ENCODE measurements around the gene LYZL6.
"Not testable (repeated sequence)": the region's sequence is repeated elsewhere in the genome, so short reads cannot be mapped to it uniquely, and the experiment has no call there.

LYZL6 gene

GRCh38 chr17:35906926-35907637 is 36.4 kb downstream of the LYZL6 start:
- no peak for DNase-seq (ENCODE audit: low spot score)

DNA sequence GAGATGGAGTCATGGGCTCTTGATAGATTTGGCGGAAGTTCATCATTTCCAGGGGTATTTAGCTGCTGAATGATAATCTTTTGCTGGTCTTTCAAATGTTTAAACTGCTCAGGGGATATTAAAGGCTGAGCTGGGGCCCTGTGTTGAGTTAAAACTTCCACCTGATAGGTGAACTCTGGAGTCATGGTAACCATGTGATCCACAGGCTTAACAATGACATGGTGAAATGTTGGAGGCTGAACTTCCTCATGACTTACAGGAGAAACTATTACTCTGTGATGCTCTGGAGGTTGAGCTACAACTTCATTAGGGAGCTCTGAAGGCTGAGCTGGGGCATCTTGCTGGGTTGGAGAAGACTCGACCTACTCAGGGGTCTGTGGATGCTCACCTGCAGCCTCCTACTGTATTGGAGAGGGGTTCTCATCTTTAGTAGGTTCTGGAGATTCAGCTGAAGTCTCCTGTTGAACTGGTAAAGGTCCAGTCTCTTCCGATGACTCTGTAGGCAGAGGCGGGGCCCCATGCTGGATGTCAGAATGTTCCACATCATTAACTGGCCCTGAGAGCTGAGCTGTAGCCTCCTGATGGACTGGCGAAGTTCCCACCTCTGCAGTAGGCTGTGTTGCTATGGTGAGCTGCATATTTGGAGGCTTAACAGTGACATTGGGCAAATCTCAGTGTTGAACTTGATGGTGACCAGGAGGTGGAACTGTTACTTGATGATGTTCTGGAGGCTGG is 37.2 kb downstream of the LYZL6 start:
- no peak for DNase-seq (ENCODE audit: low spot score)

DNA sequence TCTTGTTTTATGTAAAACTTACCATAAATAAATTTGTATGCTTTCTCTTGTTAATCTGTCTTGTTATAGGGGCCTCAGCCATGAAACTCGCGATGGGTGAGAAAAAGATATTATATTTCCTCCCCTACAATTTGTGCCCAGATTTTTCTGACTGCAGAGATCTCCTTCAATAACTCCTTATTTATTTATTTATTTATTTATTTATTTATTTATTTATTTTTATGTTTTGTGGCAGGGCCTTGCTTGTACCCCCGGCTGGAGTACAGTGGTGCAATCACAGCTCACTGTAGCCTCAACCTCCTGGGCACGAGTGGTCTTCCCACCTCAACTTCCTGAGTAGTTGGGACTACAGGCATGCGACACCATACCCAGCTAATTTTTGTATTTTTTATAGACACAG is 40.1 kb downstream of the LYZL6 start:
- DNase-seq (ENCODE audit: low spot score), result no peak

GRCh38 chr17:35901631-35902175 is 41.8 kb downstream of the LYZL6 start:
- DNase-seq (ENCODE audit: low spot score), result no peak

DNA sequence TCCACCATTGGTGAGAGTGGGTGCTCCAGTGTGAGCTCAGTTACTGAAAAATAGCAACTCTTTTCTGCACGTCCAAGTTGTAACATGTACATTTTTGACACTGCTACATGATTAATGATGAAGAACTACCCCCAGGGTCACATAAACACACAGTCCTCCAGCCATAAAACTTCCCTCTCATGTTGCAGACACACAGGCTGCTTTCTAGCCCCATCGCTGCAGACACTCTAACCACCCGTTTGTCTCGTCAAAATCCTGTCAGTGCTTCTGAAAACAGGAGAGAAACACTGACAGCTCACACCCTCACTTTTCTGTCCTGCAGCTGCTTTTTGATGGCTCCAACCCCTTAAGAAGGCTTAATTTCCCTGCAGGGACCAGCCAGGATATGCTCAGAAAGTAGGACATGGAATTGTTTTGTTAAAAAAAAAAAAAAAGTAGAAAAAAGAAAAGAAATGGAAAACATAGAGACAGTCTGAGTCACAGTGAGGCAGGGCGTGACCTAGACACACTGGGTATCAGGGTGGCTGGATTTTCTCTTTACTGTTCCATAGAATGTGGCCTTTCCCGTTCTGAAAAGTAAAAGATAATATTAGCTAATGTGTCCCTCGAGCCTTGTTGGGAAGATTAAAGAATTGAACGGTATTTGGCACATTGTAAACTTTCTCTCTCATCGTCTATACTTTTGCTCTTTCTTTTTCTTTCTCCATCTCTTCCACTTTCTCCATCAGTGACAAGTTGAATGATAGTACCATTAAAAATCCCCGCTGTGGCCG is 42.6 kb downstream of the LYZL6 start:
- DNase-seq (ENCODE audit: low spot score), result no peak

DNA sequence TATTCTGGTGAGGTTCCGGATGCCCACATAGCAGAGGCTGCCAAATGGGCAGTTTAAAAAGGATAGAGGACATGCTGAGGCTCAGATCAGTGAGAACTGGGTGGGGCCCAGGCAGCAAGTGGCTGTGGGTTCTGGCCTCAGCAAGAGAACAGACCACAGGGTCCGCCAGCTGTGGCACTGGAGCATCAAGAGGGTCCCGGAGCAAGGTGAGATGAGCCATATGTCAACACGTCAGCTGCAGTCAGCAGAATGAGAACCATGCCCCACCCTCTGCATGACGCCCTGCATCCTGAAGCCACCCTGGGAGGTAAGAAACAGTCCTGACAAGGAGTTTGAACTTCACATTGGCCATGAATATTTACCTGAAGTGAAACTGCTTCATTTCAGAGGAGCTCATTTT is 43.2 kb downstream of the LYZL6 start:
- DNase-seq (ENCODE audit: low spot score), result no peak

DNA sequence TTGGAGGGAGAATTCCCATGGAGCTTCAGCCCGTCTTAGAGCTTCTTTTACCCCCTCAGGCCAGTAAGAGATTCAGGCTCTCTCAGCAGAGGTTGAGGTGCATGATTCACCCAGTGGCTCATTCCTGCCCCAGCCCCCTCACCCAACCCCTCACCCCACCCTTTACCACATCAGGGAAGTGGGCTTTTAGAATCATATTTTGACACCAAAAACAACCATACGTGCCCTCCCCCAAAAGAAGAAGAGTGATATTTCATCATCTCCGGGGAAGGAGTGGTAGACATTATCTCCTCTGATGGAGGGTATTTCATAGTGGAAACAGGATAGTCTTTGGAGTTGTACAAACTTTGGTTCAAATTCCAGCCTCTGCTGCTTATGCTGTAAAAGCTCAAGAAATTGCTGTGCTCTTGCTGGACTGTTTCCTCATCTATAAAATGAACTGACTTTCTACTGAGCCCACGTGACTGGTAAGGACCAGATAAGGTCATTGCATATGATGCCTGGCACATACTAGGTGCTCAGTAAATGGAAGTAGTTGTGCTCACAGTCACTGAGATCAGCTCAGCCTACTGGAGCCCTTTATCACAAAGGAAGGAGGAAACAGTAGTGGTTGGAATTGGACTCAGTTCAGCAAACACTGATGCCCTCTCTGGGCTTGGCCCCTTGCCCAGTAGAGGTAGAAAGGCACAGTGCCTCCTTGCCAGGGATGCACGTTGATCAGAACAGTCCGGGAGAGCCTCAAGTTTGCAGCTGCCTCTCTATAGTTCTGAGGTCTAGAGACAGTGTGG is 45.0 kb downstream of the LYZL6 start:
- no peak for DNase-seq (ENCODE audit: low spot score)

DNA sequence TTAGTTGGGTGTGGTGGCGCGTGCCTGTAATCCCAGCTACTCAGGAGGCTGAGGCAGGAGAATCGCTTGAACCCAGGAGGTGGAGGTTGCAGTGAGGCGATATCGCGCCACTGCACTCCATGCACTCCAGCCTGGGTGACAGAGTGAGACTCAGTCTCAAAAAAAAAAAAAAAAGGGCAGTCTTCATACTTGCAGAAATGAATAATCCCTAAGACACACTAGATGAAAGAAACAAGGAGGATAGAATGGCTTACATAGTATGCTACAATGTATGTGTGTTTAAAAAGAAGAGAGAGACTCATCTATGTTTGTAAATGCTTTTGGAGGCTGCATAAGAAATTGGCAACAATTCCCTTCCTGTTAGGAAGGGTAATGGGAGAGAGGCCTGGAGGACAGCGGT is 45.7 kb downstream of the LYZL6 start:
- not testable (repeated sequence) for DNase-seq (ENCODE audit: low spot score)

GRCh38 chr17:35895636-35896587 is 47.6 kb downstream of the LYZL6 start:
- no peak for DNase-seq (ENCODE audit: low spot score)

DNA sequence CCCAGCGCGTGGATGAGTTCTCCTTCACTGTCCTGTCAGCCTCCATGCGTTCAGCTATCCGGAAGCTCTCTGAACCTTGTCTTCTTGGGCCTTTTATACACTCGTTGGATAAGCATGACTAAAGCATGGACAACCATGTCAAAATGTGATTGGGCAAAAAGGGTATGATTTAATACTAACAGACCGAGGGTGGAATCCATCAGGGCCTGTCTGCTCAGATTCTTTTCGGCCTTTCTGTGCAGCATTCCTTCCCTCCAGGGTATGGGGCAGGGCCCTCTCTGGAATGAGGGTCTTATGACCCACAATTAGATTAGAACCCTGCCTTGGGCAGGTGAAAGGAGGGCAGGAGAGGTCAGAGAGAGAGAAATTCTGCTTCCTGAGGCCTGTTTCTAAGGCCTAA is 49.3 kb downstream of the LYZL6 start:
- DNase-seq (ENCODE audit: low spot score), result no peak

DNA sequence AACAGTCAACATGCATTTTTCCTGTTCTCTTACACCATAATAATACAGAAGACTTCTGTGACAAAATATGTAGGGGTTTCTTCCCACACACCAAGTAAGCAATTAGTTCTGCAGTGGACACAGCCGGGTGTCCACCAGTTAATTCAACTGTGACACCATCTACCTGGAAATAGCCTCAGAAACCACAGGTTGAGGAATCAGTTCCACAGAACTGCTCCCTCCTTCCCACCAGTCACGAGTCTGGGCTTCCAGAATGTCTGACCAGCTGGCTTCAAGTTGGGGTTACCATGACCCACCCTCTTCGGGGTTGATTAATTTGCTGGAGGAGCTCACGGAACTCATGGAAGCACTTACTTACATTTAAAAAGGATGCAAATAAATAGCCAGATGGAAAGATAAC is 49.8 kb downstream of the LYZL6 start:
- DNase-seq (ENCODE audit: low spot score), result no peak

DNA sequence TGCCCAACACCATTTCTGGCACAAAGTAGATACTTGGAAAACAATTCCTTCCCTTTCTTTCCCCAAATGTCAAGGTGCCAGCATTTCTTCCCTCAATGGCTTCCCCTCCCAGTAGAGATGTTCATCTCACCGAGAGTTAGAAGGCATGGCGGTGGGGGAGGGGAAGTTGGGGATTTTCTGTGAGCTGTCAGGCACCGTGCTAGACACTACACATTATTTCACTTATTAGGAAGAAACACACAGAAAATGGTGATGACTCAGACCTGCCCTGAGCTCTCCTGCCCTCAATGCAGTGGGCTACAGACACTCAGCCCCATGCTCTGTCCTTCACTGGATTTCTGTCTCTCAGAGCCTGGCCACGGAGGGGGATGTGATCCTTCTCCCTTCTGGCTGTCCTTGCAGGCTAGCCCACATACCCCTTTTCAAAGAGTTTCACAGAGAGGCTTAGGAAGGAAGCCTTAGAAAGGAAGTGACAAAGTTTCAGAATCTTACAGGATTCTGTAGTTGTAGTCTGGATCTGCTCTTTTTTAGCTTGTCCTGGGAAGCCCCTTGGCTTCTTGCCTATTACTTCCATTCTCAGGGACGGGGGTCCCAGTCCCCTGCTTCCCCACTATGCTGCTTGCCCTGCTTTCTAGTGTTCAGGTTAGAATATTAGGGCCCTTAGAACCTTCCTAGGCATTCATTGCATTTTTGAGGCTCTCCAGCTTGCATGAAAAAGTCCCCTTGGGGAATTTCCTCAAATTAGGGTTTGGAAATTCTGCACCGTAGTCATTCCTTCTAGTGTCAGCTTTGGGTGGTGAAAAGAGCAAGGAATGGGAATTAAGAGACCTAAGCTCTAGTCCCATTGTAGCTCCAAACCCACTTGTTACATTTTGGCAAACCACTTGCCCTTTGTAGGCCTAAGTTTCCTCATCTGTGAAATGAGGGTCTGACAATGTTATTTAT is 51.1 kb downstream of the LYZL6 start:
- no peak for DNase-seq (ENCODE audit: low spot score)

GRCh38 chr17:35891269-35891668 is 52.2 kb downstream of the LYZL6 start:
- DNase-seq (ENCODE audit: low spot score), result no peak

DNA sequence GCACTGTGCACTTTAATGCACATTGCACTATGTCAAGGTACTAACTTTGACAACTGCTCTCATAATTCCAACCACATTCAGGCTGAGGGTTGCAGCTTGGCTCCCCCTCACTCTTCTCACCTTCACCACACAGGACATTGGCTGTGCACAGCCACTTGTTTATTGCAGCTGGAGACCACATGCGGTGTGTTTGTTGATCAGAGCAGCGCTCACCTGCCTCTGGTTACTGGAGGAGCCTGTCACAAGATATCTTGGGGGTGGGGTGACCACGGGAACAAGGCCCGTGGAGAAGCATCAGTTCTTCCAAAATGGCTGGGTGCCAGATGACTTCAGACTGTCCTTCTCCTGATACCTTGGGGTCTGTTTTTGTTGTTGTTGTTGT is 52.7 kb downstream of the LYZL6 start:
- no peak for DNase-seq (ENCODE audit: low spot score)

DNA sequence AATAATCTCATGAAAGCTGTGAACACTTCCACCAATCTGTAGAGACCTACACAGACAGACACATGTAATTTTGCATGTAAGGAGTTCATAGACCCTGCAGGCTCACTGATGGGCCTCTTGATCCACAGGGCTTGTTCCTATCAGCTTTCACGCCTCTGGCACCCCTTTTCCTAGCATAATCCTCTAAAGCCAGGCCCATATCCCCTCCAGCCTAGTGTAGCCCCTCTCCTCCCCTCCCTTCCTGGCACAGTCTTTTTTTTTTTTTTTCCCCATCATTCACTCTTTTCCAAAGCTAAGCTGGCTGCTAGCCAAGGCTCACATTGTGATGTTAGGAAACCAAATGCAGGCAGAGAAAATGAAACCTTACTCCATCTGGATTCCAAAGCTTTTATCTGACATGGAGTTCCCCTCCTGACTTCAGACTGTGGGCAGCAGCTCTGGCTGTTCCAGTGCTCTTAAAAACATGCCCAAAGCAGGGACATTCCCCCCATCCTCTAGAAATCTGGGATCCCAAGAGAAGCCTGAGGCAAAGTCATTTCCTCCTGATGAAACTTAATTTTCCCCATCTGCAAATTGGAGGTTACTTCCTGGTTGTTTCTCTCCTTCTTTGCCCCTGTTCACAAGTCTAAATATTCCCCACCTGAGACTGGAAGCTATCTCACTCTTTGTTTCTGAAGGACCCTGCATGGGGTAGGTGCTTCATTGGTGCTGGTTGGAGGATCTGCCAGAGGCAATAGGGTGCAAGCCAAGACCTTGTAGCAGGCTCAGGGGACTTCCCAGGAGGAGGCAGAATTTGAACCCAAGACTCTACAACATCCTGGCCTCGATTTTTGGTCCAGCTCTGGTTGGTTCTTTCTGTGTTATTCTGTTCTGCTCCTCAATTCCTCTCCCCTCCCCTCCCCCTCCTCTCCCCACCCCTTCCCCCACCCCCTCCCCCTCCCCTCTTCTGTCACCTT is 53.4 kb downstream of the LYZL6 start:
- no peak for DNase-seq (ENCODE audit: low spot score)

DNA sequence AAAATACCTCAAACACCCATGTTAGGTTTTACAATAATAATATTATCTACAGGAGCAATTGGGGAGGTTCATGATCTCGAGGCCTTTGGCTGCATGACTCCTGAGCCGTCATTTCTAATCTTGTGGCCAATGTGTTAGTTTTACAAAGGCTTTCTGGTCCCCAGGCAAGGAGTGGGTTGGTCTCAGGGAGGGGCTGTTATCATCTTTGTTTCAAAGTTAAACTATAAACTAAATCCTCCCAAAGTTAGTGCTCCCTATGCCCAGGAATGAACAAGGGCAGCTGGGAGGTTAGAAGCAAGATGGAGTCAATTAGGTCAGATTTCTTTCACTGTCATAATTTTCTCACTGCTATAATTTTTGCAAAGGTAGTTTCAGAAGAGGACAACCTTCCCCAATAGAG is 54.3 kb downstream of the LYZL6 start:
- DNase-seq (ENCODE audit: low spot score), result no peak
